Naive thymus-derived CD8-positive, alpha-beta T cell (primary cell): ENCODE results near the gene CDH18. TPM values are rescaled to one million over a fixed set of nuclear protein-coding genes. Genes with fewer than 3 reads are reported as not detected.

ENCODE experiments used
- ATAC-seq, 2 donors: fragments of 150-1000 bp; cut with Tn5 transposase in 1 of 2; sonication (Bioruptor Pico), chemical (Tn5 transposase) in 1 of 2; 1 replicate in 1 of 2; 2 replicates in 1 of 2; pipeline ENCODE4 v1.10.0; 2021; ENCODE audit warnings: mild to moderate bottlenecking in 2 of 2, moderate library complexity in 2 of 2
- POLR2A ChIA-PET: fragments of 350-600 bp; sonication (Branson Sonifier 250); formaldehyde crosslinking; loops from one replicate; lab custom pipeline; 2021; ENCODE audit warnings: antibody characterized with exemption; lab: Charles Lee
- DNase-seq, 10 donors: peaks; one replicate each; pipeline versions ENCODE4 v3.0.0 to v3.0.0-alpha.2; 2020 to 2022
- H3K27ac Mint-ChIP-seq, 10 donors: one replicate each; pipeline ENCODE4 v1.8.0; 2020 to 2022; ENCODE audit warnings: mild to moderate bottlenecking in 10 of 10, mixed read lengths in 10 of 10, moderate library complexity in 4 of 10, inconsistent platforms in 1 of 10
- H3K27me3 Mint-ChIP-seq, 5 donors: one replicate each; pipeline ENCODE4 v1.8.0; 2021 to 2022; ENCODE audit warnings: mixed read lengths in 5 of 5
- H3K36me3 Mint-ChIP-seq, 3 donors: one replicate each; pipeline ENCODE4 v1.8.0; 2020 to 2022; ENCODE audit warnings: mixed read lengths in 3 of 3, mild to moderate bottlenecking in 2 of 3, inconsistent platforms in 1 of 3
- H3K4me1 Mint-ChIP-seq, 4 donors: one replicate each; pipeline ENCODE4 v1.8.0; 2021 to 2022; ENCODE audit warnings: mixed read lengths in 4 of 4
- H3K4me3 Mint-ChIP-seq, 10 donors: one replicate each; pipeline ENCODE4 v1.8.0; 2020 to 2022; ENCODE audit warnings: mild to moderate bottlenecking in 10 of 10, mixed read lengths in 10 of 10, moderate library complexity in 6 of 10, inconsistent platforms in 1 of 10
- H3K9me3 Mint-ChIP-seq, 9 donors: one replicate each; pipeline ENCODE4 v1.8.0; 2020 to 2022; ENCODE audit warnings: mixed read lengths in 9 of 9, mild to moderate bottlenecking in 3 of 9, inconsistent platforms in 1 of 9, moderate library complexity in 1 of 9
- polyA plus RNA-seq, 3 donors: library from polyadenylated mRNA; unstranded; fragments of 300-500 nt; fragmentation: Illumina TruSeq; gene quantifications; one replicate each; pipeline ENCODE4 v1.2.3, GENCODE V29; 2021
- total RNA-seq, 8 experiments: library from RNA in 2 of 8; stranded (reverse) in 2 of 8; gene quantifications; one replicate each; pipeline ENCODE4 v1.2.3 and lab custom pipeline; 2021 to 2026

Gene CDH18
- total and polyA plus RNA-seq, 5 experiments from 2014 or later = not detected

GRCh38 chr5:19920761-19921160 is 67.2 kb downstream of the CDH18 start:
- no peak for DNase-seq
- peaks cover 0 to 20% (median 6%) of the 10 kb centered on the region in 9 donors for H3K9me3 Mint-ChIP-seq
- no peaks in the 10 kb centered on the region for H3K36me3 Mint-ChIP-seq
- no peak overlapping the region for H3K4me3 Mint-ChIP-seq
- POLR2A ChIA-PET = no interaction called here
- no peak for ATAC-seq
- no peaks in the 10 kb centered on the region for H3K4me1 Mint-ChIP-seq
- H3K27ac Mint-ChIP-seq = no peak overlapping the region
- no peaks in the 10 kb centered on the region for H3K27me3 Mint-ChIP-seq

GRCh38 chr5:19918780-19919179 is 69.2 kb downstream of the CDH18 start:
- POLR2A ChIA-PET = no interaction called here
- DNase-seq (no peak), ATAC-seq (no peak)
- no peaks in the 10 kb centered on the region for H3K4me1 Mint-ChIP-seq
- H3K4me3 Mint-ChIP-seq = no peak overlapping the region
- no peaks in the 10 kb centered on the region for H3K27me3 Mint-ChIP-seq
- no peak overlapping the region for H3K27ac Mint-ChIP-seq
- no peaks in the 10 kb centered on the region for H3K36me3 Mint-ChIP-seq
- H3K9me3 Mint-ChIP-seq = peaks cover 0 to 16% (median 6%) of the 10 kb centered on the region in 9 donors

GRCh38 chr5:19917588-19918122 is 70.3 kb downstream of the CDH18 start:
- ATAC-seq (no peak), DNase-seq (no peak)
- Mint-ChIP-seq H3K27ac (no peak overlapping the region), H3K9me3 (peaks cover 0 to 19% (median 7%) of the 10 kb centered on the region in 9 donors), H3K36me3 (no peaks in the 10 kb centered on the region), H3K27me3 (no peaks in the 10 kb centered on the region), H3K4me3 (no peak overlapping the region), H3K4me1 (no peaks in the 10 kb centered on the region)
- POLR2A ChIA-PET = no interaction called here

- POLR2A ChIA-PET = no interaction called here
- DNase-seq (no peak), ATAC-seq (no peak)
- peaks cover 3 to 27% (median 8%) of the 10 kb centered on the region in 9 donors for H3K9me3 Mint-ChIP-seq
- no peak overlapping the region for H3K4me3 Mint-ChIP-seq
- H3K4me1 Mint-ChIP-seq = no peaks in the 10 kb centered on the region
- no peaks in the 10 kb centered on the region for H3K27me3 Mint-ChIP-seq
- no peak overlapping the region for H3K27ac Mint-ChIP-seq
- no peaks in the 10 kb centered on the region for H3K36me3 Mint-ChIP-seq
Observed at GRCh38 chr5:19910136-19910535, 77.9 kb downstream of the CDH18 start.

GRCh38 chr5:19904766-19905165 is 83.2 kb downstream of the CDH18 start:
- no peaks in the 10 kb centered on the region for H3K27me3 Mint-ChIP-seq
- no peaks in the 10 kb centered on the region for H3K4me1 Mint-ChIP-seq
- H3K4me3 Mint-ChIP-seq = no peak overlapping the region
- H3K27ac Mint-ChIP-seq = no peak overlapping the region
- POLR2A ChIA-PET = no interaction called here
- H3K36me3 Mint-ChIP-seq = no peaks in the 10 kb centered on the region
- H3K9me3 Mint-ChIP-seq = peaks cover 0 to 14% (median 3%) of the 10 kb centered on the region in 9 donors
- ATAC-seq = no peak
- no peak for DNase-seq

- no peak overlapping the region for H3K27ac Mint-ChIP-seq
- DNase-seq (no peak), ATAC-seq (no peak)
- H3K4me3 Mint-ChIP-seq = no peak overlapping the region
- POLR2A ChIA-PET = no interaction called here
- H3K27me3 Mint-ChIP-seq = no peaks in the 10 kb centered on the region
- H3K9me3 Mint-ChIP-seq = peaks cover 0 to 14% (median 3%) of the 10 kb centered on the region in 9 donors
- H3K4me1 Mint-ChIP-seq = no peaks in the 10 kb centered on the region
- no peaks in the 10 kb centered on the region for H3K36me3 Mint-ChIP-seq
Observed at GRCh38 chr5:19903611-19904010, 84.4 kb downstream of the CDH18 start.

- Mint-ChIP-seq H3K4me1 (no peaks in the 10 kb centered on the region), H3K4me3 (no peak overlapping the region), H3K27me3 (no peaks in the 10 kb centered on the region), H3K9me3 (peaks cover 0 to 14% (median 3%) of the 10 kb centered on the region in 9 donors), H3K36me3 (no peaks in the 10 kb centered on the region), H3K27ac (no peak overlapping the region)
- DNase-seq (no peak), ATAC-seq (no peak)
- POLR2A ChIA-PET = no interaction called here
Observed at GRCh38 chr5:19902316-19902934, 85.6 kb downstream of the CDH18 start.

GRCh38 chr5:19900269-19900668 is 87.7 kb downstream of the CDH18 start:
- H3K27ac Mint-ChIP-seq = no peak overlapping the region
- peaks cover 0 to 14% (median 3%) of the 10 kb centered on the region in 9 donors for H3K9me3 Mint-ChIP-seq
- DNase-seq (no peak), ATAC-seq (no peak)
- no peaks in the 10 kb centered on the region for H3K36me3 Mint-ChIP-seq
- H3K4me3 Mint-ChIP-seq = no peak overlapping the region
- POLR2A ChIA-PET = no interaction called here
- H3K27me3 Mint-ChIP-seq = no peaks in the 10 kb centered on the region
- no peaks in the 10 kb centered on the region for H3K4me1 Mint-ChIP-seq

- Mint-ChIP-seq H3K36me3 (no peaks in the 10 kb centered on the region), H3K27ac (no peak overlapping the region), H3K4me3 (no peak overlapping the region), H3K4me1 (no peaks in the 10 kb centered on the region), H3K27me3 (no peaks in the 10 kb centered on the region), H3K9me3 (peaks cover 0 to 9% (median 3%) of the 10 kb centered on the region in 9 donors)
- POLR2A ChIA-PET = no interaction called here
- ATAC-seq (no peak), DNase-seq (no peak)
Observed at GRCh38 chr5:19891658-19892057, 96.3 kb downstream of the CDH18 start.

GRCh38 chr5:19886123-19886917 is 101.7 kb downstream of the CDH18 start:
- Mint-ChIP-seq H3K9me3 (peaks cover 0 to 12% (median 0%) of the 10 kb centered on the region in 9 donors), H3K27ac (no peak overlapping the region), H3K4me3 (no peak overlapping the region), H3K36me3 (no peaks in the 10 kb centered on the region), H3K27me3 (no peaks in the 10 kb centered on the region), H3K4me1 (no peaks in the 10 kb centered on the region)
- no peak for ATAC-seq
- DNase-seq = no peak
- POLR2A ChIA-PET = no interaction called here

- Mint-ChIP-seq H3K36me3 (no peaks in the 10 kb centered on the region), H3K27me3 (no peaks in the 10 kb centered on the region), H3K27ac (no peak overlapping the region), H3K9me3 (peaks cover 0 to 11% (median 0%) of the 10 kb centered on the region in 9 donors), H3K4me1 (no peaks in the 10 kb centered on the region), H3K4me3 (no peak overlapping the region)
- ATAC-seq (no peak), DNase-seq (no peak)
- POLR2A ChIA-PET = no interaction called here
Observed at GRCh38 chr5:19885040-19885824, 102.8 kb downstream of the CDH18 start.

- H3K4me3 Mint-ChIP-seq = no peak overlapping the region
- no peak overlapping the region for H3K27ac Mint-ChIP-seq
- H3K9me3 Mint-ChIP-seq = peaks cover 0 to 5% (median 2%) of the 10 kb centered on the region in 9 donors
- H3K4me1 Mint-ChIP-seq = no peaks in the 10 kb centered on the region
- DNase-seq (no peak), ATAC-seq (no peak)
- no peaks in the 10 kb centered on the region for H3K36me3 Mint-ChIP-seq
- no peaks in the 10 kb centered on the region for H3K27me3 Mint-ChIP-seq
- POLR2A ChIA-PET = no interaction called here
Observed at GRCh38 chr5:19880859-19881436, 107.1 kb downstream of the CDH18 start.
